Ovary (tissue), 3 donors: ENCODE measurements around the gene ANKRD34B.

Experiments used
- EP300 ChIP-seq: sonication (generic); formaldehyde crosslinking; IDR thresholded peaks from one replicate; pipeline ENCODE4 v1.6.1; 2017; ENCODE audit warnings: antibody characterized with exemption
- POLR2A ChIP-seq: fragments of 450-650 bp; IDR thresholded peaks from one replicate; pipeline ENCODE4 v1.6.1; 2017; ENCODE audit warnings: antibody characterized with exemption, mild to moderate bottlenecking, moderate library complexity
- TF ChIP-seq, protein P1 (sequence below), 3 donors: fragments of 450-650 bp in 2 of 3; fragments of 200-600 bp in 1 of 3; IDR thresholded peaks; one replicate each; pipeline versions ENCODE4 v1.5.1 to v1.8.0; 2016 to 2022; ENCODE audit warnings: antibody characterized with exemption in 3 of 3, mild to moderate bottlenecking in 1 of 3
- donor health status: DM: no; HTN: no; CAD: no.

DNA sequence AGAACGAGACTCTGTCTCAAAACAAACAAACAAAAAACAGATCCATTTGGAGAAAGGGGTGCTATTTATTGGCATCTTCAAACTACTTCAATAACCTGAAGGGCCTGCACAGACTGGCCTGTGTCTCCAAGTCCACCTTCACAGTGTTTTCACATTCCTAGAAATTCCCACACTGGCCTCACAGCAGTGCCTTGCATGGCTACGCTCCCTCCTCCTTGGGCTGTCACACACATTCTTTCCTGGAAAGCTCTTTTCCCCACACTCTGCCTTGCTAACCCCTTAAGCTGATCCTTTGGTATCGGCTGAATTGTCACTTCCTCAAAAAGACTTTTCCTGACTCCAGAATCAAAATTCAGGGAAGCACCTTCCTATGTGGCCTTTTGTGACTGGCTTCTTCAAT, 62.4 kb downstream of the ANKRD34B start:
- TF ChIP-seq, protein P1, sequence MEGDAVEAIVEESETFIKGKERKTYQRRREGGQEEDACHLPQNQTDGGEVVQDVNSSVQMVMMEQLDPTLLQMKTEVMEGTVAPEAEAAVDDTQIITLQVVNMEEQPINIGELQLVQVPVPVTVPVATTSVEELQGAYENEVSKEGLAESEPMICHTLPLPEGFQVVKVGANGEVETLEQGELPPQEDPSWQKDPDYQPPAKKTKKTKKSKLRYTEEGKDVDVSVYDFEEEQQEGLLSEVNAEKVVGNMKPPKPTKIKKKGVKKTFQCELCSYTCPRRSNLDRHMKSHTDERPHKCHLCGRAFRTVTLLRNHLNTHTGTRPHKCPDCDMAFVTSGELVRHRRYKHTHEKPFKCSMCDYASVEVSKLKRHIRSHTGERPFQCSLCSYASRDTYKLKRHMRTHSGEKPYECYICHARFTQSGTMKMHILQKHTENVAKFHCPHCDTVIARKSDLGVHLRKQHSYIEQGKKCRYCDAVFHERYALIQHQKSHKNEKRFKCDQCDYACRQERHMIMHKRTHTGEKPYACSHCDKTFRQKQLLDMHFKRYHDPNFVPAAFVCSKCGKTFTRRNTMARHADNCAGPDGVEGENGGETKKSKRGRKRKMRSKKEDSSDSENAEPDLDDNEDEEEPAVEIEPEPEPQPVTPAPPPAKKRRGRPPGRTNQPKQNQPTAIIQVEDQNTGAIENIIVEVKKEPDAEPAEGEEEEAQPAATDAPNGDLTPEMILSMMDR (IDR thresholded peaks at IDR 0.05): no peak
- TF ChIP-seq POLR2A (no peak), EP300 (no peak)
